Stimulated activated CD4-positive, alpha-beta T cell treated with anti-CD3 and anti-CD28 coated beads, Interleukin-2, amount 100 ng/mL, for 4 hours (primary cell): ENCODE data around the gene SETD5.
"Not testable (repeated sequence)": the region's sequence is repeated elsewhere in the genome, so short reads cannot be mapped to it uniquely, and the experiment has no call there.

Source experiments
- DNase-seq: peaks from one replicate; pipeline ENCODE4 v3.0.0-alpha.2; 2020; ENCODE audit warnings: low read depth

Gene SETD5

DNA sequence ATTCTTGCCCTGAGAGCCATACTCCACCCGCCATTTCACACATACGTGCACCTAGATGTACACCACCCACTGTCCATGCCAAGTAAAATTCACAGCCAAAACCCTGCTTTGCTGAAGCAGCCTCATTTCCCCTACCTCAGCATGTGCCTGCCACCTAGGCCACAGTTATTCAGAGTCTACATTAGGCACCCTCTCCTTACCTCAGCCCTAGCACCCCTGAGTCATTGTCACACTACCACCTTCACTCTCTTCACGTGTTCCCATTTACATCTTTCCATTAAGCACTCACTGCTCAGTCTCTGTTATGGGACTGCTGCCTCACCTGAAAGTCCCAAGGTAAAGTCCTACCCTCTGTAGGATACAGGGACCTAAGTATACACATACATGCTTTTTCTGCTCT lies 70.0 kb downstream of the SETD5 start:
- no peak for DNase-seq

DNA sequence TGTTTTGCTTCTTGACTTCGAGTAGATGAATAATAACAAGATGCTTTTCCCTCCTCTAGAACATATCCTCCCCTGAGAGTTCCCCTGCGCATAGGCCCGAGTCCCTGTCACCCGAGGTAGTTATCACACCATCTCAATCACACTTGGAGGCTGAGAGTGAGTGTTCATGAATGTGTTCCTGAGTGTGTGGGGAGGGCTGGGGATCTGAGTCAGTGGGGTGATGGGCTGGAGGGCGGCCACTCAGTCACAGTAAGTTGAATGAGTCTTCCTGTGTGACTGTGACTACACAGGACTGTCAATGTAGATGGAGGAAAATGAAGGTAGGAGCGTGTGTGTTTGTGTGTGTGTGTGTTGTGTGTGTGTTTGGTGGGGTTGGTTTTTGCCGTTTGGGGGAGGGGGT lies 71.0 kb downstream of the SETD5 start:
- DNase-seq = no peak

DNA sequence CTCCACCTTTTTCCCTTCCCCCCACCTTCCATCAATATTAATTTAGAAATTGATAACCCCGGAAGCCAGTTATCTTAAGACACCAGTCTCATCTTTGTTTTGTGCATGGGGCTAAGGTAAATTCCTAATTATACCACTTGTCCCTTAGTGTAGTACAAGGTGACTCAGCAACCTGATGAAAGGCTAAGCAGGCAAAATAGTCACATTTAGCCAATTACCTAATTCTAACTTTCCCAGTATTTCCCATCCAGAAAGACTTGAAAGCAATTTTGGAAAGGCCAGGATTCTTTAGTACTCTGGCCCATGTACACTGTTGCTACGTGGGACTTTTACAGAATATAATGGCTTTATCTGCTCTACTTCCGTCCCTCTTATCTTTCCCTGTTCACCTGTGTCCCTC lies 72.6 kb downstream of the SETD5 start:
- no peak for DNase-seq

DNA sequence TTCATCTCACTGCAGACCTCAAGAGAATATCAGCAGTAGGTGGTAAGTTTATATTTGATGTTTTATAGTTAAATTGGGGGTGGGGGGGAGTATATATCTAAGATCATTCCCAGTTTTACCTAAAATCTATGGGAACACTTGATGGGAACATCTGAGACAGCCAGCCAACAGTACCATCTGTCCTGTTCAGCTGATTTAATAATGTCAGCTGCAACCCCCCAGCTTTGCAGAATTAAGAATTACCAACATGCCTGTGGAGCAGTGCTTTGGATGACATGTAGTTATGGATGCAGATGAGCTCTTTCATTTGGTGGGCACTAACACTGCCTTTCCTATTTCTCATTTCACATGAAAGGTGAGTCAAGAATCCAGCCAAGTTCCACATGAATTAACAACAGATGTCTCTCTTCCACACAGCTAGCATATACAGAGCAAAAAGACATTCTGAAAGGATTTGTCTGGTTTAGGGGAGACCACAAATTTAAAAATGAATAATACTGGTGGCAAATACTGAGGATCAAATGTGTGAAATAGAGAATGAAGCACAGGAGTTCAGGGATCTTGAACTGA lies 76.2 kb downstream of the SETD5 start:
- no peak for DNase-seq

DNA sequence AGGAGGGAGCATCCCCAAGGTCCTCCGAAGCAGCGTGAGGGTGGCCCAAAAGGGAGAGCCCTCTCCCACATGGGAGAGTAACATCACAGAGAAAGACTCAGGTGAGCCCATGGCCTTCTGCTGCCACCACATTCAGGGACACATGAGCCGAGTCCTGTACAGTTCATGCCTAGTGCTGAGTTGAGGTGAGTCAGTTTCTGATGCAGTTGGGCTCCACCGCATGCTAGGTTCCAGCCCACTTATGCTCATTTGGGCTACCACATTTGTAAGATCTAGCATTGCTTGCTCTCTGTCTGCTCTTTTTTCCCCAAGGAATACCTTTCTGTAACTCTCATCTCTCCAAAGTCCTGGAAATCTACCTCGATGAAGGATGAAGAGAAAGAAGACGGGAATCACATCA lies 77.1 kb downstream of the SETD5 start:
- no peak for DNase-seq

DNA sequence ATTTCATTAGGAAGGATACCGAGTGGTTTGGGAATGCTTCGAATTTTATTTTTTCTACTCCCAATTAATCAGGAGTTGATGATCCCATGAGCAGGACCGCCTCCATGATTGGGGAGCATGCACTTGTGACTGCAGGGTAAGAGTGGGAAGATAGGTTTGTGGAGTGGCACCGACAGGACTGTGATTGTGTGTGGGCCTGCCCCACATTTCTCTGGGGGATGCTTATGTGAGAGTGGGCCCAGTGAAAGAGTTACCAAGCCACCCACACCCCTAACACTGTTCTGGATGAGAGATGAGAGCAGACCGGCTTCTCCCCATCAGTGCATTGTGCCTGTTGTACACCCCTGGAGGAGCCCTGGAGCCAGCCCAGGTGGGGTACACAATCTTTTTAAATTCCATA lies 79.5 kb downstream of the SETD5 start:
- DNase-seq = no peak

DNA sequence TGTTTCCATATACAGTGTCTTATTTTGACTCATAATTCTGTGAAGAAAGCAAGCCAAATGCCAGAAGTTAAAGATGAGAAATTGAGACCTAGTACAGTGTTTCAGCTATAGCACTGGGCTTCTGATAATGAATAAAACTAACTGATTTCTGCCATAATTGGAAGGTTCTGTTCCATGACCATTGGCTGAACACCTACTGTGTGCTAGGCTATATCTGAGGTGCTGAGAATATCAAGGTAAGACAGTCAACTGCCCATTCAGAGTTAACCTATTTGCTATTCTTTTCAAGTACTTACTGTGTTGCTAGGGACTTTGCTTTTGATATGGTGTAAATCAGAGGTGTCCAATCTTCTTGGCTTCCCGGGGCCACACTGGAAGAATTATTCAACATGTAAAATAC lies 82.8 kb downstream of the SETD5 start:
- DNase-seq = no peak

DNA sequence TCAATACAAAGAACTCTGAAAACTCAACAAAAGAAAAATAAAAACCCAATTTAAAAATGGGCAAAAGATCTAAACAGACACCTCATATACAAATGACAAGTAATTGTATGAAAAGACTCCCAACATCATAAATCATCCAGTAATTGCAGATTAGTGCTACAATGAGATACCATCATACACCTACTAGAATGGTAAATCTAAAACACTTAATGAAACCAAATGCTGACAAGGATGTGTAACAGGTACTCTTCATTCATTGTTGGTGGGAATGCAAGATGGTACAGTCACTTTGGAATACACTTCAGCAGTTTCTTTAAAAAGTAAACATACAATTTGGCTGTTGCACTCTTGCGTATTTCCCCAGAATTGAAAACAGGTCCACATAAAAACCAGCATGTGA lies 87.8 kb downstream of the SETD5 start:
- no peak for DNase-seq

DNA sequence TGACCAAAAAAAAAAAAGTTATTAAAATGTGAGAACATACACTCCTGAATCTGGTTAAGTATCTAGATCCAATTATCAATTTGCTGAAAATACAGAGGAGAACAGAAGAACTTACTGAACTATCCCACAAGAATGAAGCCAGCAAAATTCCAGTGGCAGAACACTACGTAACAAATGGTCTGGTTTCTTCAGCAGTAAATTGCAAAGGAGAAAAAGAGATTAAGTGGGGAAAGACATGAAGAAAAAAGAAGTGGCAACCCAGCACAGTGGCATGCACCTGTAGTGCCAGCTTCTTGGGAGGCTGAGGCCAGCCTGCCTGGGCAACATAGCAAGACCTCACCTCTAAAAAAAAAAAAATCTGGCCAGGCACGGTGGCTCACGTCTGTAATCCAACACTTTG lies 94.1 kb downstream of the SETD5 start:
- no peak for DNase-seq

DNA sequence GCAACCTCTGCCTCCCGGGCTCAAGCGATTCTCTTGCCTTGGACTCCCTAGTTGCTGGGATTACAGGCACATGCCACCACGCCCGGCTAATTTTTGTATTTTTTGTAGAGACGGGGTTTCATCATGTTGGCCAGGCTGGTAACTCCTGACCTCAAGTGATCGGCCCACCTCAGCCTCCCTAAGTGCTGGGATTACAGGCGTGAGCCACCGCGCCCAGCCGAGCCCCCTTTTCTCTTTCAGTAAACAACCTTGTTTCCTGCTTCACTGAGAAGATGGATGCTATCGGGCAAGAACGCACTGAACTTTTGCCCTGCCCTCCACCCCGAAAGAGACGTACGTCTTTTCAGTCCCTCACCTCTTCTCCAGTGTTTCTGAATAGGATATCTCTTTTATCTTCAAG lies 96.6 kb downstream of the SETD5 start:
- DNase-seq = not testable (repeated sequence)

DNA sequence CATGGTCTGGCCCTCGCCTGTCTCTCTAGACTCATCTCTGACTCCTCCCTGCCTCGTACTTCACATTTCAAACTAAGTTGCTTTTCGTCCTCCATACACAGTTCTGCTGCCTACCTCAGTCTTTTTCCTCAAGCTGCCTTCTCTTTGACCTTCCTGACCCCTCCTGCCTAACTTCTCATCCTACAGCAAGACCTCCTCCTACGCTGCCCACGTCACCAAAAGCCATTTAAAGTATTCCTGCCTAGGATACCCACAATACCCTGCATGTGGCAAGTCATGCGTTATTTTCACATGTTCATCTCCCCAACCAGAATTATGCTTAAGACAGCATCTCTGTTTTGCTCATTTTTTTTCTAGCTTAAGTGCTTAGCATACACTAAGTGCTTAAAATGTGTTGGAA lies 99.5 kb downstream of the SETD5 start:
- DNase-seq = no peak

DNA sequence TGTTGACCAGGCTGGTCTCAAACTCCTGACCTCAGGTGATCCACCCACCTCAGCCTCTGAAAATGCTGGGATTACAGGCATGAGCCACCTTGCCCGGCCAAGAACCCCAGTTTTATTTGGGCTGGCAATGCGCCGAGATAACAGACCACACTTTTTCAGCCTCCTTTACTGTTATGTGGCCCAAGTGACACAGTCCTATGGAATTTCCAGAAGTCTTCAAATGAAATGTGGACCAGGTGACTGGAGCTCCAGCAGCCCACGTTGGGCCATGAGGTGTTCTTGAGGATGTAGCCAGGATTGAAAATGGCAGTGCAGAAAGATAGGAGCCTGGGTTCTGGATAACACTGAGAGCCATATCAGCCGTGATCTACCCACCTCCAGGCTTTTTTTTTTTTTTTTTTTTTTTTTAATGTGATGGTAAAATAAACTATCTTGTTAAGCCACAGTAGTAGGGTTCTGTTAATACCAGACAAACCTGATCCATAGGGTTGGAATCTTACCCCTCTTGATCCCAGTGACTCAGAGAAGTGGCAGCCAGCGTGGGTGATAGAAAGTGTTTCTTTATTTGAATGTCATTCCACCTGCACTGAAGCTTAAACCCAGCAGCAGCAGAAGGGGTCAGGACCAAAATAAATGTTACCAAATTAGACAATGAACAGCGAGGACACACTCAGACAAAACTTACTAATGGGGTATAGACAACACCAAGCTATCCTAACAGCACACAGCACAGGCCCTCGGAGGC lies 100.6 kb downstream of the SETD5 start:
- no peak for DNase-seq

DNA sequence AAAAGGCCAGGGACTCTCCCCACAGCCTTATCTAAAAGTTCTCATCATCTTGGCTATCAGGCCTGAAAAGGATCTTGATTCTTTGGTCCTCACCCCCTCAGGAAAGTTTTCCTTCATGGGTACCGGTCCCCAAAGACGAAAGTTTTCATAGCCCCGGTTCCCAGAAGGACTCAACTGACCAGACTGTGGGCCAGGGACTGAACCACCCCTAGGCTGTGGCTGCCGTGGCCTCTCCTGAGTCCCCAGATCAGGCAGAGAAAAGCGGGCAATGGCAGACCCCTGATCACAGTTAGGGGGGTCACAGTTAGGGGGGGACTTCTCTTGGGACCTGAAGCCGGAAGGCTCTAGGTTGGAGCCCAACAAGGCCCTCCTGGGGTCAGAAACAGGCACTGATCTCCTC lies 101.4 kb downstream of the SETD5 start:
- no peak for DNase-seq

DNA sequence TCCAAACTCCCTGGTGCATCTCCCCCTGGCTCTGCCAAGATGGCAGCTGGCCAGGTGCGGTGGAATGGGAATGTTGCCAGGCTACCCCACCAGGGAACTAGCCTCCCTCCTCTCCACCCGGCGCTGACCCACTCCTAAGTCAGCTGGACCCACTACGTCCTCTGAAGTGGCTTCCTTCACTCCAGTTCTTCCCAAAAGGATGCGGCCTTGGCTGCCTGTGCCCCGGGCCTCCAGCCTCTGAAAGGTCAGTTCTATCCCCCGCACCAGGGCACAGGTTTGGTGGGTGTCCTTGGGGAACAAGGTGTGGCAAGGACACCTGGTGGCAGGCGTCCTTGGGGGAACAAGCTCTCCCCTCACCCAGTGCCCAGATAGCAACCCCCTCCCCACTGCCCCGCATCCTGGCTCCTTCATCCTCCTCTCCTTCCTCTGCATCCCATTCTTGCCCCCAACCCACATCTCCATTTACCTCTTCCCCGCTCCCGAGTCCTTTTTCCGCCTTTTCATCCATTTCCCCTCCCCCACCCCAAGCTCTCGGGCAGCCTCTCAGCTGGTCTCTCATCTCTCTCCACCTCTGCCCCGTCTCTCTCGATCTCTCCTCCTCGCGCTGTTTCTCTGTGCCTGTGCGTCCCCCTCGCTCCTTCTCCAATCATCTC lies 102.2 kb downstream of the SETD5 start:
- no peak for DNase-seq

DNA sequence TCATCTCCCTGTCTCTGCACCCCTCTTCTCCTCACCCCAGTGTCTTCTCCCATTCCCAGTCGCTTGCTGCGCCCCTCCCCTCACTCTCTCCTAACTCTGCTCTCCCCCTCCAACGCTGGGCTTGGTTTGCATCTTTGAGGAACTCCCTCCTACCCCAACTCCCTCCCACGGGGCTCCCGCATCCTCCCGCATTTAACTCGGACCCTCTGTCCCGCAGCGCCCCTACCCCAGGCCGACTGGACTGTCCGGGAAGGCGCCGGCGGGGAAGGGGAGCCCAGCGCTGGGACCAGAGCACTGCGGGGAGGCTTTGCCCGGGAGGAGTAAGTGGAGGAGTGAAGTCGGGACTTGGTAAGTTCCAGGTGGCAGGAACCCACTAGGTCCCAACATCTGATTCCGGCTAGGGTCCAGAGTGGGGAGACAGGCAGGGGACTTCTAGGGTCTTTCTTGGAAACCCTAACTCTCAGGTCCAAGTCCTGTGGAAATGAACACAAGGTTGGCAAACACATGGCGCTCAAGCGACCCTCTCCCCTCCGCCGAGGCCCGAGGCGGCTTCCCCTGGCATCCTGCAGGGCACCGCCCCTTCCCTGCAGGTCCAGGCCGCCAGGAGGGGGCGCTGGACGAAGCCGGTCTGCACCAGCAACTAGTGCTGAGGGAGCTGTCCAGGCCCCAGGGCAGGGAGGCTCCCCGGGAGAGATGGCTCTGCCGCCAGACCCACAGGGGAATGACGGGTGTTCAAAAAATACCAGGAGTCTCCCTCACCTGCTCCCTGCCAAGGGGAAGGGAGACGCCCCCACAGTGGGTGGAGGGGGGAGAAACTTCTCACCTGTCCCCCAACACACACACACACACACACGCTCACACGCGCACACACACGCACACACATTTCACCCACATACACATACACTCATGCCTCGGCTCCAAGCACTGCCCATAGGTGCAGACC lies 103.0 kb downstream of the SETD5 start:
- DNase-seq = peak; percentile 13

DNA sequence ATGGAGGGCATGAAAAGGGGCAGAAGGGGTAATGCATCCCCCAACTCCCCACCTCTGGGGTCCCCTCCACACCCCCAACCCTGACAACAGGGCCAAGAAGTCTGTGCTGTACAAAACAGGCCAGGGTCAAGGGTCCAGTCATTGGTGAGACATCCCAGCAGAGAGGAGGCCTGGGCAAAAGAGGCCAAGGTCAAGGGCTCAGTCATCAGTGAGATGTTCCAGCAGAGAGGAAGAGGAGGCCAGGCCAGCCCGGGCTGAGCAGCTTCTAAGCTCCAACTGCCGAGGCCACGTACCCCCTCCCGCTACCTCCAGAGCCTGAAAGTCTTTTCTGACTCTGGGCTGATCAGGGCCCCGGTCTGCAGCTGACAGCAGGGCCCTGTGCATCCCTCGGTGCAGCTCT lies 103.8 kb downstream of the SETD5 start:
- DNase-seq = no peak

DNA sequence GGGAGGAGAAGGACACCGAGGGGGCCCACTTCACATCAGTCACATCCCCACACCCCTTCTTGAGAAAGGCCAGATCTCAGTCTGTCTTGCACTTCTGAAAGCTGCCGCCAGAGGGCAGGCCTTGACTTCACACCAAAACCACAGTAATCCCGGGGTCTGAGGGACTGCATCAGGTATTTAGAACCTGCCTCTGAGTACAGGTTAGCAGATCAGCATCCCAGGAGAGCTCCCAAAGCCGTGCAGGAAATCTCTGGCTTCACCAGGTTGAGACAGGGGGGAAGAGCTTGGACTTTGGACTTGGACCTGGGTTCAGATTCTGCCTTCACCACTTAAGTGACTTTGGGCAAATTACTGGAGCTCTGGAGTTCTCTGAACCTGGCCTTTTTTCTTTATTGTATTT lies 105.9 kb downstream of the SETD5 start:
- DNase-seq = peak; percentile 49

DNA sequence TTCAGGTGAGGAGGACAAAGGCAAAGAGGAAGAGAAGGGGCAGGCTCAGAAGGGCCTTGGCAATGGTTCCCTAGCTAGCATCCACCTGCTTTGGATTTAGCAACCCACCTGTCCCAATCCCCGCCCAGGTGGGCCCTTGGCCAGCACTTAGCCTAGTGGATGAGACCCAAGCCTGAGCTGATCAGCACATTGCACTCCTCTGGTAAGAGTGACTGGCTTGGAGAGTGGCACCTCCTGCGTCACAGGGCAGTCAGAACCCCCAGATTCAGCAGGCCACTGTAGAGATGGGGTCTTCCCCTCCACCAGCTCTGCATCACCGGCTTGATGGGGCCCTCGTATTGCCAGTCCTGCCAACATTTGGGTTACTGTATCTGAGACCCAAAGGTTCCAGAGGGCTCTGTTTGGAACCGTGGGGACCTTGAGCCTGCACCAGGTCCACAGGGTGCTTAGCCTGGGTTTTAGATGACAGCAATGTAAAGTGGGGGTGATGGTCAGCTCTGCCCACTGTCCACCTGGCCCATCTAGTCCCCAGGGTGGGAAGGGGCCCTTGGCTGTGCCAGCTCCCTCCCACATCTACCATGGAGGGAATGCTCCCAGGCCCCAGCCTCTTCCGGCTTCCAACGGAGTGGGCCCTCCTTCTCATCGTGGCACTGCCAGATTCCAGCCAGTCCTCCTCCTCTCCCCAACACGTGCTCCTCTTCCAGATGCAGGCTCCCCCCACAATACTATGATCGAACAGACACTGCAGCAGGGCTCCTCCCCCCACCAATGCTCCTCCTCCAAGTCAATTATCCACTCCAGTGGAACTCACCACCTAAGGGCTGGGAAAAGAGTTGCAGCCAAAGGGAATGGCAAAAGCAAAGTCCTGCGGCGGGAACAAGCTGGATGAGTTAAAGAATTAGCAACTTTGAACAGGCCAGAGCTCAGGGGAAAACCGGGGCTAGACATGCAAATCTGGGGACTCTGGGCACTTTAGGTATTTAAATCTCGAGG lies 110.5 kb downstream of the SETD5 start:
- DNase-seq = no peak

DNA sequence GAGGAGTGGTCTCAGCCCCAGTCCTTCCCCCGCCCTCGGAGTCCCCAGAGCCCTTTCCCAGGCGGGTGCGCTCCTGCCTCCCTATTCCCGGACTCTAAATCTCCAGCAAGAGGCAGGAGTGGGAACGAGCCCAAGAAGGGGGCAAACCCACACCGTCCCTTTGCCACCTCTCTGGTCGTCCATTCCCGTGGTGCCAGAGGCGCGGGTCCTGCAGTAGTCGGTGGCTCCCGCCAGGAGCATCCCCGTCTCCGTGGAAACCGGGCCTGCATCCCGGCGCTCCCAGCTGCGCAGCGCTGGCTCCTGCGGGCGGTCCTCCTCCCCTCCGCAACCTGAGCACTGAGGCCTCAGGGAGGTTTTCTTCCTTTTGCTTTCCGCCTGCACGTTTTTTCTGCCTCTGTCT lies 111.4 kb downstream of the SETD5 start:
- DNase-seq = no peak

DNA sequence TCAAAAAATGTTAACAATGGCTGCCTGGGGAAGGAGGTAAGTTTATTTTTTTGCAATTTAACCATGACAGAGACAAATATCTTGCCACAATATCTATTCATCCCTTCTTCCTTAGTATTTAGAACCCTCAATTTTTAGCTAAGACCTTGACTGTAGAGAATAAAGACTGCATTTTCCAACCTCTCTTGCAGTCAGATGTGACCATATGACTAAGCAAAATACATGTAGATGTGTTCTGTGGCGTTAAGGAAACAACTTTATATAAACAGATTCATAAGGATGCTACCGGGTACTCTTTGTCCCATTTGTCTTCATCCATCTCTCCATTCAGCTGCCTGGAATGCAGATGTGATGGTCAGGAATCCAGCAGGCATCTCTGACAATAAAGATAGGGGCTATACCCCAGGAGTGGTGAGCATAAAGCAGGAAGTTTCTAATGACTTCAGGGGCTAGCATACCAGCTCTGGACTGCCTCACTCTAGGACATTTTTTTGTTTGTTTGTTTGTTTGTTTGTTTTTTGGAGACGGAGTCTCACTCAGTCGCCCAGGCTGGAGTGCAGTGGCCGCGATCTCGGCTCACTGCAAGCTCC lies 115.1 kb downstream of the SETD5 start:
- DNase-seq = no peak

DNA sequence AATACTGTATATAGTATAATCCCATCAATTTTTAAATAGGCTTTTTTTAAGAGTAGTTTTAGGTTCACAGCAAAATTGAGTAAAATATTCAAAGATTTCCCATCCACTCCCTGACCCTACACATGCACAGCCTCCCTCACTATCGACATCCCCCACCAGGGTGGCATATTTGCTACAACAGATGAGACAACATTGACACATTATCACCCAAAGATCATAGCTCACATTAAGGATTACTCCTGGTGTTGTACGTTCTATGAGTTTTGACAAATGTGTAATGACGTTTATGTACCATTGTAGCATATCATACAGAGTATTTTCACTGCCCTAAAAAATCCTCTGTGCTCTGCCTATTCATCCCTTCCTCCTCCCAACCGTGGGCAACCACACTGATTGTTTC lies 116.9 kb downstream of the SETD5 start:
- no peak for DNase-seq
